DMS79 (cell line): Measurements from ENCODE around the gene KIR3DL3.
"Not testable (repeated sequence)": the region's sequence is repeated elsewhere in the genome, so short reads cannot be mapped to it uniquely, and the experiment has no call there.

Experiments used
- DNase-seq: peaks from one replicate; lab custom pipeline; 2025; lab: John Stamatoyannopoulos, UW

KIR3DL3 gene

GRCh38 chr19:54782916-54783315, 58.7 kb downstream of the KIR3DL3 start:
- DNase-seq, result not testable (repeated sequence)
